HG02970 (cell line): Measurements from ENCODE around the gene PUS10.
"Not testable (repeated sequence)": the region's sequence is repeated elsewhere in the genome, so short reads cannot be mapped to it uniquely, and the experiment has no call there.

ENCODE experiments used
- ATAC-seq: cut with Tn5 transposase; IDR thresholded peaks from one replicate; pipeline ENCODE4 v1.9.1; 2021; ENCODE audit warnings: mild to moderate bottlenecking, moderate library complexity, moderate number of reproducible peaks; ENCODE audit not compliant: unreplicated experiment, low FRiP score

PUS10 gene, protein sequence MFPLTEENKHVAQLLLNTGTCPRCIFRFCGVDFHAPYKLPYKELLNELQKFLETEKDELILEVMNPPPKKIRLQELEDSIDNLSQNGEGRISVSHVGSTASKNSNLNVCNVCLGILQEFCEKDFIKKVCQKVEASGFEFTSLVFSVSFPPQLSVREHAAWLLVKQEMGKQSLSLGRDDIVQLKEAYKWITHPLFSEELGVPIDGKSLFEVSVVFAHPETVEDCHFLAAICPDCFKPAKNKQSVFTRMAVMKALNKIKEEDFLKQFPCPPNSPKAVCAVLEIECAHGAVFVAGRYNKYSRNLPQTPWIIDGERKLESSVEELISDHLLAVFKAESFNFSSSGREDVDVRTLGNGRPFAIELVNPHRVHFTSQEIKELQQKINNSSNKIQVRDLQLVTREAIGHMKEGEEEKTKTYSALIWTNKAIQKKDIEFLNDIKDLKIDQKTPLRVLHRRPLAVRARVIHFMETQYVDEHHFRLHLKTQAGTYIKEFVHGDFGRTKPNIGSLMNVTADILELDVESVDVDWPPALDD

GRCh38 chr2:61017556-61018317 lies at the start of gene PUS10, which contains the start of gene PEX13:
PUS10 (minus strand) TSS chr2:61018255; CDS start chr2:61011890, 6,365 bp downstream.
PEX13 (plus strand) TSS chr2:61017720; CDS start chr2:61017760, 40 bp downstream.
- ATAC-seq: peak; percentile 67

DNA sequence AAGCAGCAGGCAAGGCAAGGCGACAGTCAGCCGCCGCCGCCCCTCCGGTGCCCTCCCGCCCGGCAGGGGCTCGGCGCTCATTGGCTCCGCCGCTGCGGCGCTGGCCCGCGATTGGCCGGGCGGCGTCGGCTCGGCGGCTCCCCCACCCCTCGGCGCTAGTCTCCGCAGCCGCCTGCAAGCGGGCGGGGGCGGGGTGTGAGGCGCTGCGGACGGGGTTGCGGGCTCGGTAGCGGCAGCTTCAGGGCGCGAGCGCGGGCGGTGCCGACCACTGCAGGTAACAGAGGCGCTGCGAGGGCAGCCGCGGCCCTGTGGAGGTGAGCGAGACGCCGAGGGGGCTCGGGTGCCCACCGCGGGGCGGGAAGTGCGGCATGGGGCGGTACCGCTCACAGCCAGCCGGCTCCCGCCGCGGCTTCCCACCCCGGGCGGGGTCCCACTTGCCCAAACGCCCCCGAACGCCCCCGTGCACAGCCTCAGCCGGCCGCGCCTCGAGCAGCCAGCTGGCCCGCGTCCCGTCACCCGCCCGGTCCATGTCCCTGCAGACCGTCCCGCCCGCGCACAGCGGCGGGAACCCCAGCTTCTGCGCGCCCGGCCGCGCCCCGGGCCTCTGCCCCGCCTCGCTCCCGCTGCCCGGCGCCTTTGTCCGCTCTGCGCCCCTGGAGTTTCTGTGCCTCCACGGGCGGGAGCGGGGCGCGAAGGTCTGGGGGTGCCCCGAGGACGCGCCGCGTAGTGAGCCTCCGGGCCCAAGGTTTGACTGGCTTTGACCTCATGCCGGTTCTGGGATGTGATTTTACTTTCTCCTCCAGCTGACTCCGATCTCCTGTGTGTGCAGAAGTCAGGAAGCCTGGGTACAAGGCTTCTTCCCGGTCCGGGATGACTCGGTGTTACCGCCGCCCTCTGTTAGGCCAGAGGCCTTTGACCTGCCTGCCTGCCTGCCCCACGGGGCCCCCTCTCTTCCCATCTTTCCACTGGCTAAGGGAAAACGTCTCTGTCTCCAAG lies 48.0 kb upstream of the PUS10 start, which contains the start of gene SANBR:
Gene SANBR (plus strand): TSS at position 158 of the 996 bp plus-strand sequence. CDS start 4,480 bp downstream, outside the sequence.
- ATAC-seq: peak; percentile 92

- no peak for ATAC-seq
Observed at GRCh38 chr2:61059382-61059781, 41.3 kb upstream of the PUS10 start.

DNA sequence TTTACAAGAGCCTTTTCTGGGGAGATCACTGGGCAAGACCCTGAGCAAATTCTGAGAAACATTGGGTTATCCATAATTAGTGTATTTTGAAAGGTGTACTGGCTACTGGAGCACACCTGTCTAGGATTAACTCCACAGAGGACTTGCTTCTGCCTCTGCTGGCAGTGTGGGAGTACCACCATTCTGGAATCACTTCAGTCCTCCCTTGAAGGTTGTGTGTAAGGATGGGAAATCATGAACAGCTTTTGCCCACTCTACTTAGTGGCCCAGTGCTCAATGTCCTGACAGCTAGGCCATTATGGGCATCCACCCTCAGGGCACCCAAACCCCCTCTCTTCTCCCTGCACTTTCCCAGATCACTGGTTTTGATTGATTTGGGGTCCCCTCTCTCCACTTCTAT lies 39.5 kb upstream of the PUS10 start:
- ATAC-seq: no peak

GRCh38 chr2:61055557-61055956 lies 37.5 kb upstream of the PUS10 start:
- ATAC-seq: no peak

DNA sequence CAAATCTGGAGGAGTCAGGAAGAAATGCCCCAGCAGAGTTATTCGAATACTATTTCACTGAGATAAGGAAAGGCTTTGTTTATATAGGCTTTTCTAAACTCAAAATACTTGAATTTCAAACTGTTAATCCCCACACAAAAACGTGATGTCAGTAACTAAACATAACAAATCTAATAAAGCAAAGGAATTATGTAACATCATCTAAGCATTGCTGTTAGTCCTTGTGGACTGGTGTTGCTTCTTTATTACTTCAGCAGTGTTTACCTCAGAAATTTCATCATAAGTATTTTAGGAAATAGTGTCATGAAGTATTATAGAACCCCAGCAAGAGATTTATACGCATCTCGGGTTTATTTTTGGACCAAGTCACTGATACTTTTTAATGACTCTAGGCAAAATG lies 27.9 kb upstream of the PUS10 start:
- ATAC-seq: no peak

DNA sequence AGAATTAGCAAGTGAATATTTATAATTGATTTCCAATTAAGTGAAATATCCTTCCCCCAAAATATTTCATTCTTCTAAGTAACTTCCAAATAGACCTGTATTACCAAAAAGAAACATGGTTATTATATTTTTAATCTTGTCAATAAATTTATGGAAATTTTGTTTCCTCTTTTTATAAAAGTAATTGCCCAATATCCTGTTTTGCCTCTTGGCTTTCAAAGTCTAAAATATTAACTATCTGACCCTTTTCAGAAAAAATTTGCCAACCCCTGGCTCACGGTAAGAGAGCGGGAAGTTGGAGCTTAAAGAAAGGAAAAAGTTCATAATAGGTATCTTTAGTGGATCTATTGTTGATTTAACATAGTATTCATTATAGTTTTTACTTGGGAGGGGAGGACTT lies 27.2 kb upstream of the PUS10 start:
- no peak for ATAC-seq

DNA sequence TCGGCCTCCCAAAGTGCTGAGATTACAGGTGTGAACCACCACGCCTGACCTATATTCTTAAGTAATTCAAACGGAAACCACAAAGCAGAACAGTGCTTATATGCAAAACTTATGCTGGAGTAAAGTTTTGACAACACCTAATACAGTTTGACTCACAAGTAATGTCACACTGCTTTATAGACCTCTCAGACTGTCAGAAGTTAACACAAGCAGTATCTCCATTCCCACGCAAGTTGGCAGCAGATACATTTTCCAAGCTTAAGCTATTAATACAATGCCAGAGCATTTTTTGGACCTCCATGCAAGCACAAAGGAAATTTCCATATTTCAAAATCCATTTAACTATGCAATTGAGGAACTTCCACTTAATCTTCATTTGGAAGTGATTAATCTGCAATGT lies 26.6 kb upstream of the PUS10 start:
- no peak for ATAC-seq

GRCh38 chr2:61042807-61043206 lies 24.8 kb upstream of the PUS10 start:
- no peak for ATAC-seq

DNA sequence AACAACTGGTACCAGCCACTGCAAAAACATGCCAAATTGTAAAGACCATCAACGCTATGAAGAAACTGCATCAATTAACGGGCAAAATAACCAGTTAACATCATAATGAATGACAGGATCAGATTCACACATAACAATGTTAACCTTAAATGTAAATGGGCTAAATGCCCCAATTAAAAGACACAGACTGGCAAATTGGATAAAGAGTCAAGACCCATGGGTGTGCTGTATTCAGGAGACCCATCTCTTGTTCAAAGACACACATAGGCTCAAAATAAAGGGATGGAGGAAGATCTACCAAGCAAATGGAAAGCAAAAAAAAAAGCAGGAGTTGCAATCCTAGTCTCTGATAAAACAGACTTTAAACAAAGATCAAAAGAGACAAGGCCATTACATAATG lies 18.6 kb upstream of the PUS10 start:
- not testable (repeated sequence) for ATAC-seq

DNA sequence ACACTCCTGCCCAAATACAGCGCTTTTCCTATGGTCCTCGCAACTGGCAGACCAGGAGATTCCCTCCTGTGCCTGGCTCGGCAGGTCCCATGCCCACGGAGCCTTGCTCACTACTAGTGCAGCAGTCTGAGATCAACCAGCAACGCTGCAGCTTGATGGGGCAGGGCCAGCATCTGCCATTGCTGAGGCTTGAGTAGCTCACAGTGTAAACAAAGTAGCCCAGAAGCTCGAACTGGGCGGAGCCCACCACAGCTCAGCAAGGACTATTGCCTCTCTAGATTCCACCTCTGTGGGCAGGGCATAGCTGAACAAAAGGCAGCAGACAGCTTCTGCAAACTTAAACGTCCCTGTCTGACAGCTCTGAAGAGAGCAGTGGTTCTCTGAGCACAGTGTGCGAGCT lies 16.5 kb upstream of the PUS10 start:
- not testable (repeated sequence) for ATAC-seq

DNA sequence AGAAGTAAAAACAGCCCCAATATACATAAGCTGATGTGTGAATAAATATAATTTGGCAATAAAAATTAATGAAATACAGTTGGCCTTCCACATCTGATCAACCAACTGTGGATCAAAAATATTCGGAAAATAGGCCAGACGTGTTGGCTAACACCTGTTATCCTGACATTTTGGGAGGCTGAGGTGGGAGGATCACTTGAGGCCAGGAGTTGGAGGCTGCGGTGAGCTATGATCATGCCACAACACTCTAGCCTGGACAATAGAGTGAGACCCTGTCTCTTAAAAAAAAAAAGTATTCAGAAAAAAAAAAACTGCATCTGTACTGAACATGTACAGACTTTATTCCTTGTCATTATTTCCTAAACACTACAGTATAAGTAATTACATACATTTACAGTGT lies 11.5 kb upstream of the PUS10 start:
- no peak for ATAC-seq

DNA sequence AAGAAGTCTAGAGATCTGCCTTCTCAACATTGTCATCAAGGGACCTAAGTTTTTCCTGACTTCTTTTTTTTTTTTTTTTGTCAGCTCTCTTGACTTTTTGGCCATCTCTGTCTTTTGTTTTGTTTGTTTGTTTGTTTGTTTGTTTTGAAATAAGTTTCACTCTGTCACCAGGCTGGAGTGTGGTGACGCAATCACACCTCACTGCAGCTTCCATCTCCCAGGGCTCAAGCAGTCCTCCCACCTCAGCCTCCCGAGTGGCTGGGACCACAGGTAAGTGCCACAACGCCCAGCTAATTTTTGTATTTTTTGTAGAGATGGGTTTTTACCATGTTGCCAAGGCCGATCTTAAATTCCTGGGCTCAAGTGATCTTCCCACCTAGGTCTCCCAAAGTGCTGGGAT lies 5.6 kb upstream of the PUS10 start:
- no peak for ATAC-seq

DNA sequence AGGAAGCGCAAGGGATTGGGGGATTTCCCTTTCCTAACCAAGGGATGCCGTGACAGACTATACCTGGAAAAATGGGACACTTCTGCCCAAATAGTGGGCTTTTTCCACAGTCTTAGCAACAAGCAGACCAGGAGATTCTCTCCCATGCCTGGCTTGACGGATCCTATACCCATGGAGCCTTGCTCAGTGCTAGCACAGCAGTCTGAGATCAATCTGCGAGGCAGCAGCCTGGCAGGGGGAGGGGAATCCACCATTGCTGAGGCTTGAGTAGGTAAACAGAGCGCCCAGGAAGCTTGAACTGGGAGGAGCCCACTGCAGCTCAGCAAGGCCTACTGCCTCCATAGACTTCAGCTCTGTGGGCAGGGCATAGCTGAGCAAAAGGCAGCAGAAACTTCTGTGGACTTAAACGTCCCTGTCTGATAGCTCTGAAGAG lies 3.2 kb upstream of the PUS10 start:
- ATAC-seq: no peak

DNA sequence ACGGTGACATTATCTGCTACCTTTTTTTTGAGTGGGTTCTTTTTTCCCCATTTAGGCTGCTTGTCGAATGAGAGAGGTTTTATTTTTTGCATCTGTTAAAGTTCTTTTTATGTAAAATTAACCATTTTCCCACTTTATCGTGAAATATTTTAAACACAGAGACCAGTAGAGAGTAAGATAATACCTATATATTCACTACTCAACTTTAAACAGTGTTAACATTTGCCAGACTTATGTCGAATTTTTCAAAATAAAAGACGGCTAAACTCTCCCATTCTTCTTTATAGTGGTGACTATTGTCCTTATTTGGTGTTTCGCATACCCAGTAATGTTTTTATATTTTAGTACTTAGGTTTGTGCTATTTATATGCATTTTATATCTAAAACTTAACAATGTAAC lies 743 bp upstream of the PUS10 start:
- ATAC-seq: no peak

DNA sequence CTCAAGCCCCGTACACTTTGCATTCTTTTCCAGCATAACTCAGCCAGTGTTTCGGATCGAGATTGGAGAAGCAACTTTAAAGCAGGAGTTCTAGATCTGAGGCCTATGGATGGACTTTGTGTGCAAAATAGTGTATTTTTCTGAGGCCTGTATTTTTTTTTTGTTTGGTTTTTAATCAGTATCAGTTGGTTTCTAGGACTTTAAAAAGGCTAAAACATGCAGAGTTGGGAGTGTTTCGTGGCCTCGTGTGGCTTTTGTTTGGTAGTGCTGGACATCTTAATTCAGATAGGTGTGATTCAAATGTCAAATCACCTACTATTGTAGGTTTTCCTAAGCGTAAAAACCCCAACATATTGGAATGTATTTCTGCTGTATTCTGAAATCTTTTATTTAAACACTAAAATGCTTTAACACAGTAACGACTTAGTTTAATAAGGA lies 282 bp upstream of the PUS10 start:
- no peak for ATAC-seq

DNA sequence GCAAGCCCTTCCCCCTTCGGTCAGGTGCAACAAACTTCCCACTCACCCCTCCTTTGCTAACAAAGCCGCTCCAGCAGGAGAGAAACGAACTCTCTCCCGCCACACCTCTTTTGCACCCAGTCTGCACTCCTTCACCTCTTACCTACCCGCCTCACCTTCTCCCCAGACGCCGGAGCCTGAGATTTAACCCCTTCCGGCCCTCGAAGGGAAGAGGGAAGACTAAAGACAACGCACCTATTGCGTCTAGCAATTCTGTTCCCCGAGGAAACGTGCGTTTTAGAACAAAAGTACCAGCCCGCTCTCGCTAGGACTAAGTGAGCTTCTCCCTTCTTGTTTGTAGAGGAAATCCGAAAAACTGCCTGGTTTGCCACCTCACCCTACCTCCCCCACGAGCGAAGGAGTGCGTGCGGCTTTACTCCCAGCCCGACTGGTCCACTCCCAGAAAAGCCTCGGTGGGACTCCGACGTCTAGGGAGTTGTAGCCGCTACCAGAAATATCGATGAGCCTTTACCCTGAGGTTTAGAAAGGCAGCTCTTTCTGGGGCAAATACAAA lies 976 bp downstream of the PUS10 start:
- ATAC-seq: peak; percentile 62

DNA sequence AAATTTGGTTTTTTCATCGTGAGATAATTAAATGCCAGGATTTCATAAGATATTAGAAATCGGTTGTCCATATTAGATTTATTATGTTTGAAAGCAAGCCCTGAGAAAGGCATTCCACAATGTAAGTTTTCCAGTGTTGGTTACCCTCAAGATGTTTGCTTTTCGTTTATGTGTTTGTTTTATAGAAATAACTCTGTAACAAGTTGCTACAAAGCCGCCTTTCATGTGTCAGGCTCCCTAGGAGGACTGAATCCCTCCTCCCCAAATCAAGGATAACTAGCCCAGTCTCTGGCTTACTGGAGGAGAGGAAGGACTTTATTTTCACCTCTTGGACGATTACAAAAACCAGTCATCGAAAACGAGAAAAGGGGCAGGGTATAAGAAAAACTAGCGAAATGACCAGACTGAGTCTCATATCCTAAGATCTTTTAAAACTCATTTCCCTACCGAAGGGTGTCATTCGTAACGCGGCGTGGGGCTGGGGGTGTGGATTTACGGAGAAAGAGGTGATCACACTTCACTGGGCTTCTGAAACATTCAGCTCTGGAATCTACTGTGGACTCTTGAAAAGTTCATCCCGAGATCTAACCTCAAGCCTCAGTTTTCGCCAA lies 1.6 kb downstream of the PUS10 start:
- ATAC-seq: no peak

DNA sequence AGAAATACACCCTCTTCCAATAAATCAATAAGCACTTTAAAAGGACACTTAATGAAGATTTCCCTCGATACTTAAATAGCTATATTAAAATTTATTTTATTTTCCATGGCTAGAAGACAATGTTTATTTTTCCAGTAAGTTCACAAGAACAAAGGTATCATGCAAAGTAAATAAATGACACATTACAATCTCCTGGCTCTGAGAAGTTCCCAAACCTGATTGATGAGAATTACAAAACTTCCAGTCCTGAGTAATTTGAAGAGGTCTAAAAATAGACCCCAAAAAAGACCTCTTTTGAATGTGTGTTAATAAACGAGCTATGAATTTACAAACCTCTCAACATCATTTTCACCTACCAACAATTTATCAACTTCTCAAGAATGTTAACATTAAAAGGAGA lies 2.1 kb downstream of the PUS10 start:
- ATAC-seq: no peak
